WTC11 (cell line): Measurements from ENCODE around the gene METTL22. TPM values are rescaled to one million over a fixed set of nuclear protein-coding genes. Genes with fewer than 3 reads are reported as not detected.

ENCODE experiments used
- ATAC-seq: fragments of 200-7000 bp; cut with Tn5 transposase; 2 replicates; pipeline ENCODE4 v1.10.0; 2021; ENCODE audit warnings: mild to moderate bottlenecking, moderate library complexity
- CTCF ChIA-PET: fragments of 300-600 bp; sonication (Branson Sonifier 250); formaldehyde crosslinking; loops from one replicate; lab custom pipeline; 2021; ENCODE audit warnings: antibody characterized with exemption; lab: Charles Lee
- POLR2A ChIA-PET: fragments of 350-600 bp; sonication (Branson Sonifier 250); formaldehyde crosslinking; loops from one replicate; lab custom pipeline; 2021; ENCODE audit warnings: antibody characterized with exemption; lab: Charles Lee
- DNase-seq: peaks from one replicate; pipeline ENCODE4 v3.0.0; 2021; ENCODE audit warnings: low spot score
- H3K27ac Mint-ChIP-seq: 2 replicates; pipeline ENCODE4 v1.8.0; 2021; ENCODE audit warnings: mixed read lengths
- H3K27me3 Mint-ChIP-seq: 2 replicates; pipeline ENCODE4 v1.8.0; 2021; ENCODE audit warnings: low read depth, mild to moderate bottlenecking, moderate library complexity, mixed read lengths
- H3K36me3 Mint-ChIP-seq: 2 replicates; pipeline ENCODE4 v1.8.0; 2021; ENCODE audit warnings: mixed read lengths
- H3K4me1 Mint-ChIP-seq: 2 replicates; pipeline ENCODE4 v1.8.0; 2022; ENCODE audit warnings: mixed read lengths
- H3K4me3 Mint-ChIP-seq: 2 replicates; pipeline ENCODE4 v1.8.0; 2021; ENCODE audit warnings: mild to moderate bottlenecking, moderate library complexity, mixed read lengths
- H3K9me3 Mint-ChIP-seq: 2 replicates; pipeline ENCODE4 v1.8.0; 2021; ENCODE audit warnings: mixed read lengths
- CBFB ChIP-seq: sonication (generic); formaldehyde crosslinking; IDR thresholded peaks from 2 replicates; pipeline ENCODE4 v1.8.1; 2022; ENCODE audit warnings: mild to moderate bottlenecking, low read depth, missing genetic modification reagents
- GRHL2 ChIP-seq: fragments of 250-450 bp; sonication (Bioruptor Pico); IDR thresholded peaks from 2 replicates; pipeline ENCODE4 v1.8.0; 2022; ENCODE audit warnings: mild to moderate bottlenecking, moderate library complexity; ENCODE audit not compliant: insufficient replicate concordance, severe bottlenecking
- JAZF1 ChIP-seq: fragments of 250-450 bp; sonication (Bioruptor Pico); IDR thresholded peaks from 2 replicates; pipeline ENCODE4 v1.9.0; 2021; ENCODE audit warnings: moderate library complexity, mild to moderate bottlenecking, inconsistent platforms
- KAT7 ChIP-seq: sonication (generic); formaldehyde crosslinking; IDR thresholded peaks from 2 replicates; pipeline ENCODE4 v1.8.1; 2023; ENCODE audit warnings: missing genetic modification reagents, mild to moderate bottlenecking, borderline replicate concordance
- NFE2L1 ChIP-seq: sonication (generic); formaldehyde crosslinking; IDR thresholded peaks from 2 replicates; pipeline ENCODE4 v1.8.1; 2023; ENCODE audit warnings: missing genetic modification reagents
- OVOL2 ChIP-seq: fragments of 250-450 bp; sonication (Bioruptor Pico); IDR thresholded peaks from 2 replicates; pipeline ENCODE4 v1.9.0; 2021; ENCODE audit warnings: mild to moderate bottlenecking, borderline replicate concordance
- RELA ChIP-seq: sonication (generic); formaldehyde crosslinking; IDR thresholded peaks from 2 replicates; pipeline ENCODE4 v1.8.1; 2022; ENCODE audit warnings: missing genetic modification reagents, mild to moderate bottlenecking, borderline replicate concordance
- SOX15 ChIP-seq: fragments of 250-450 bp; sonication (Bioruptor Pico); IDR thresholded peaks from 2 replicates; pipeline ENCODE4 v1.9.0; 2021; ENCODE audit warnings: mild to moderate bottlenecking
- total RNA-seq: library from RNA; stranded (reverse); gene quantifications from 3 replicates; pipeline ENCODE4 v1.2.3, GENCODE V29; 2021
- TF ChIP-seq, protein P1 (sequence below): fragments of 250-450 bp; sonication (Bioruptor Pico); conservative IDR thresholded peaks from 2 replicates; pipeline ENCODE4 v1.9.0; 2021; ENCODE audit warnings: mild to moderate bottlenecking
- TF ChIP-seq, protein P2 (sequence below): sonication (generic); formaldehyde crosslinking; IDR thresholded peaks from 2 replicates; pipeline ENCODE4 v1.8.0; 2023; ENCODE audit warnings: missing genetic modification reagents, mild to moderate bottlenecking, borderline replicate concordance
- TF ChIP-seq, protein P3 (sequence below): sonication (generic); formaldehyde crosslinking; IDR thresholded peaks from 2 replicates; pipeline ENCODE4 v1.8.0; 2022; ENCODE audit warnings: missing genetic modification reagents
- TF ChIP-seq, protein P4 (sequence below): fragments of 200-600 bp; IDR thresholded peaks from 2 replicates; pipeline ENCODE4 v1.8.0; 2022; ENCODE audit warnings: antibody characterized with exemption
- TF ChIP-seq, protein P5 (sequence below): sonication (generic); formaldehyde crosslinking; IDR thresholded peaks from 2 replicates; pipeline ENCODE4 v1.8.0; 2022; ENCODE audit warnings: mild to moderate bottlenecking, missing genetic modification reagents

The METTL22 gene
- total RNA-seq, 1 experiment from 2014 or later: 82.0 TPM

DNA sequence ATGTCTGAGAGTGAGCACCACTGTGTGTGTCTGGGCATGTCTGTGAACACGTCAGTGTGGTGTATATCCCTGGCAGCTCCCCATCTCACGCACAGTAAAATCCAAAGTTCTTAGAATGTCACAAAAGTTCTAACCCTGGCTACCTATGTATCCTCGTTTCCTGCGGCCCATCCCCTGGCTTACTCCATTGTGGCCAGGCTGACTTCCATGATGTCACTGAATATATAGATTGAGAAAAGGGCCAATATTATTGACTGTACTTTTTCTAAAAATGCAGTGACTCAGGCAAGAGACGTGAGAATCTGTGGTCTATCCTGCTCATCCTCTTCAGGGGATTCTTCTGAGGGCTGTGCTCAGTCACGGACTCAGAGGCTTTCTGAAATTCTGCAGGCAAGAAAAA lies 963 bp upstream of the METTL22 start:
- POLR2A ChIA-PET: no interaction called here
- TF ChIP-seq RELA (CRISPR knock-in tag): no peak
- TF ChIP-seq, protein P1, sequence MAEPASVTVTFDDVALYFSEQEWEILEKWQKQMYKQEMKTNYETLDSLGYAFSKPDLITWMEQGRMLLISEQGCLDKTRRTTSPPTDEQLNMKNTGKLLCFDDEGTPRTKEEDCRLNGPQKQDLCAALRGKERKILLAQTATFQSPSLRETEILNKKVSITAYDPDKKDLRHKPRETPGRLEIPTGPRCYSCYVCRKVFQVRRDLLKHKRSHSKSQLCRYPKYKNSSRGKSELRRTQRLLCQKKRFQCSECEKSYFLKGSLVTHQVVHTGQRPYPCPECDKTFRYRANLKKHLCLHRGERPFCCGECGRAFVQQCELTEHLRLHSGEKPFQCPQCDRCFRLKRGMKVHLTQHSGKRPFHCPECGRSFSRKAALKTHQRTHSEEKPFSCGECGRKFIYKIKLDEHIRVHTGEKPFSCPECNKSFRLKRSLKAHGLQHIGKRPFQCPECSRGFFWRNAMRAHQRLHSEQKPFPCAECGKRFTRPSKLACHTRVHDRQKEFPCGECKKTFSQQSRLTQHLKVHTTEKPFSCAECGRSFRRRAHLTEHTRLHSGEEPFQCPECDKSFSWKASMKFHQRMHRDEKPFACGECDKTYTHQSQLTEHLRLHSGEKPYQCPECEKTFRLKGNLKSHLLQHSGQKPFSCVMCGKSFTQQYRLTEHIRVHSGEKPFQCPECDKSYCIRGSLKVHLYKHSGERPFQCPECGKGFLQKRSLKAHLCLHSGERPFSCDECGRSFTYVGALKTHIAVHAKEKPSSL (CRISPR knock-in tag): no peak
- TF ChIP-seq, protein P2, sequence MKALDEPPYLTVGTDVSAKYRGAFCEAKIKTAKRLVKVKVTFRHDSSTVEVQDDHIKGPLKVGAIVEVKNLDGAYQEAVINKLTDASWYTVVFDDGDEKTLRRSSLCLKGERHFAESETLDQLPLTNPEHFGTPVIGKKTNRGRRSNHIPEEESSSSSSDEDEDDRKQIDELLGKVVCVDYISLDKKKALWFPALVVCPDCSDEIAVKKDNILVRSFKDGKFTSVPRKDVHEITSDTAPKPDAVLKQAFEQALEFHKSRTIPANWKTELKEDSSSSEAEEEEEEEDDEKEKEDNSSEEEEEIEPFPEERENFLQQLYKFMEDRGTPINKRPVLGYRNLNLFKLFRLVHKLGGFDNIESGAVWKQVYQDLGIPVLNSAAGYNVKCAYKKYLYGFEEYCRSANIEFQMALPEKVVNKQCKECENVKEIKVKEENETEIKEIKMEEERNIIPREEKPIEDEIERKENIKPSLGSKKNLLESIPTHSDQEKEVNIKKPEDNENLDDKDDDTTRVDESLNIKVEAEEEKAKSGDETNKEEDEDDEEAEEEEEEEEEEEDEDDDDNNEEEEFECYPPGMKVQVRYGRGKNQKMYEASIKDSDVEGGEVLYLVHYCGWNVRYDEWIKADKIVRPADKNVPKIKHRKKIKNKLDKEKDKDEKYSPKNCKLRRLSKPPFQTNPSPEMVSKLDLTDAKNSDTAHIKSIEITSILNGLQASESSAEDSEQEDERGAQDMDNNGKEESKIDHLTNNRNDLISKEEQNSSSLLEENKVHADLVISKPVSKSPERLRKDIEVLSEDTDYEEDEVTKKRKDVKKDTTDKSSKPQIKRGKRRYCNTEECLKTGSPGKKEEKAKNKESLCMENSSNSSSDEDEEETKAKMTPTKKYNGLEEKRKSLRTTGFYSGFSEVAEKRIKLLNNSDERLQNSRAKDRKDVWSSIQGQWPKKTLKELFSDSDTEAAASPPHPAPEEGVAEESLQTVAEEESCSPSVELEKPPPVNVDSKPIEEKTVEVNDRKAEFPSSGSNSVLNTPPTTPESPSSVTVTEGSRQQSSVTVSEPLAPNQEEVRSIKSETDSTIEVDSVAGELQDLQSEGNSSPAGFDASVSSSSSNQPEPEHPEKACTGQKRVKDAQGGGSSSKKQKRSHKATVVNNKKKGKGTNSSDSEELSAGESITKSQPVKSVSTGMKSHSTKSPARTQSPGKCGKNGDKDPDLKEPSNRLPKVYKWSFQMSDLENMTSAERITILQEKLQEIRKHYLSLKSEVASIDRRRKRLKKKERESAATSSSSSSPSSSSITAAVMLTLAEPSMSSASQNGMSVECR (CRISPR knock-in tag): no peak
- no peak for TF ChIP-seq CBFB (CRISPR knock-in tag)
- TF ChIP-seq GRHL2 (CRISPR knock-in tag): no peak
- no peak for TF ChIP-seq SOX15
- TF ChIP-seq KAT7 (CRISPR knock-in tag): no peak
- no peak for TF ChIP-seq NFE2L1 (CRISPR knock-in tag)
- TF ChIP-seq OVOL2 (CRISPR knock-in tag): no peak
- TF ChIP-seq, protein P3, sequence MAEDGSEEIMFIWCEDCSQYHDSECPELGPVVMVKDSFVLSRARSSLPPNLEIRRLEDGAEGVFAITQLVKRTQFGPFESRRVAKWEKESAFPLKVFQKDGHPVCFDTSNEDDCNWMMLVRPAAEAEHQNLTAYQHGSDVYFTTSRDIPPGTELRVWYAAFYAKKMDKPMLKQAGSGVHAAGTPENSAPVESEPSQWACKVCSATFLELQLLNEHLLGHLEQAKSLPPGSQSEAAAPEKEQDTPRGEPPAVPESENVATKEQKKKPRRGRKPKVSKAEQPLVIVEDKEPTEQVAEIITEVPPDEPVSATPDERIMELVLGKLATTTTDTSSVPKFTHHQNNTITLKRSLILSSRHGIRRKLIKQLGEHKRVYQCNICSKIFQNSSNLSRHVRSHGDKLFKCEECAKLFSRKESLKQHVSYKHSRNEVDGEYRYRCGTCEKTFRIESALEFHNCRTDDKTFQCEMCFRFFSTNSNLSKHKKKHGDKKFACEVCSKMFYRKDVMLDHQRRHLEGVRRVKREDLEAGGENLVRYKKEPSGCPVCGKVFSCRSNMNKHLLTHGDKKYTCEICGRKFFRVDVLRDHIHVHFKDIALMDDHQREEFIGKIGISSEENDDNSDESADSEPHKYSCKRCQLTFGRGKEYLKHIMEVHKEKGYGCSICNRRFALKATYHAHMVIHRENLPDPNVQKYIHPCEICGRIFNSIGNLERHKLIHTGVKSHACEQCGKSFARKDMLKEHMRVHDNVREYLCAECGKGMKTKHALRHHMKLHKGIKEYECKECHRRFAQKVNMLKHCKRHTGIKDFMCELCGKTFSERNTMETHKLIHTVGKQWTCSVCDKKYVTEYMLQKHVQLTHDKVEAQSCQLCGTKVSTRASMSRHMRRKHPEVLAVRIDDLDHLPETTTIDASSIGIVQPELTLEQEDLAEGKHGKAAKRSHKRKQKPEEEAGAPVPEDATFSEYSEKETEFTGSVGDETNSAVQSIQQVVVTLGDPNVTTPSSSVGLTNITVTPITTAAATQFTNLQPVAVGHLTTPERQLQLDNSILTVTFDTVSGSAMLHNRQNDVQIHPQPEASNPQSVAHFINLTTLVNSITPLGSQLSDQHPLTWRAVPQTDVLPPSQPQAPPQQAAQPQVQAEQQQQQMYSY: no peak
- TF ChIP-seq, protein P4, sequence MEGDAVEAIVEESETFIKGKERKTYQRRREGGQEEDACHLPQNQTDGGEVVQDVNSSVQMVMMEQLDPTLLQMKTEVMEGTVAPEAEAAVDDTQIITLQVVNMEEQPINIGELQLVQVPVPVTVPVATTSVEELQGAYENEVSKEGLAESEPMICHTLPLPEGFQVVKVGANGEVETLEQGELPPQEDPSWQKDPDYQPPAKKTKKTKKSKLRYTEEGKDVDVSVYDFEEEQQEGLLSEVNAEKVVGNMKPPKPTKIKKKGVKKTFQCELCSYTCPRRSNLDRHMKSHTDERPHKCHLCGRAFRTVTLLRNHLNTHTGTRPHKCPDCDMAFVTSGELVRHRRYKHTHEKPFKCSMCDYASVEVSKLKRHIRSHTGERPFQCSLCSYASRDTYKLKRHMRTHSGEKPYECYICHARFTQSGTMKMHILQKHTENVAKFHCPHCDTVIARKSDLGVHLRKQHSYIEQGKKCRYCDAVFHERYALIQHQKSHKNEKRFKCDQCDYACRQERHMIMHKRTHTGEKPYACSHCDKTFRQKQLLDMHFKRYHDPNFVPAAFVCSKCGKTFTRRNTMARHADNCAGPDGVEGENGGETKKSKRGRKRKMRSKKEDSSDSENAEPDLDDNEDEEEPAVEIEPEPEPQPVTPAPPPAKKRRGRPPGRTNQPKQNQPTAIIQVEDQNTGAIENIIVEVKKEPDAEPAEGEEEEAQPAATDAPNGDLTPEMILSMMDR: no peak
- H3K4me1 Mint-ChIP-seq: peaks cover 9% of the 10 kb centered on the region; the same call in 1 of the 2 replicates
- peak overlapping the region; percentile 100 for H3K4me3 Mint-ChIP-seq
- H3K27ac Mint-ChIP-seq: no peak overlapping the region
- H3K27me3 Mint-ChIP-seq: peaks cover 9% of the 10 kb centered on the region; the same call in 1 of the 2 replicates
- DNase-seq (no peak), ATAC-seq (no peak)
- CTCF ChIA-PET: interaction anchor here (2.1 kb wide), 1 partner anchor 15 kb away, joined by 15 read pairs; no protein-coding TSS in a partner anchor
- H3K36me3 Mint-ChIP-seq: peaks cover 5% of the 10 kb centered on the region
- no peaks in the 10 kb centered on the region for H3K9me3 Mint-ChIP-seq

DNA sequence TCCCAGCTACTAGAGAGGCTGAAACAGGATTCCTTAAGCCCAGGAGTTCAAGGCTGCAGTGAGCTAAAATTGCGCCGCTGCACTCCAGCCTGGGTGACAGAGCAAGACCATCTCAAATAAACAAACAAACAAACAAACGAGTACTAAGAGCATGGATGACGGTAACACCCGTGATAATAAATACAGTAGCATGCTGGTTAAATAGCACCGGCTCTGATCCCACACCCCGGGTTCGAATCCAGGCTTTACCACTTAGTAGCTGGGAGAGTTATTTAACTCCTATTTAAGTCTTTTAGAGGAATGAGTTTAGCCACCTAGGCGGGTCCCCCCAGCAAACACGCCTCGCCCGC lies 301 bp upstream of the METTL22 start:
- ChIA-PET POLR2A (interaction anchor here (0.6 kb wide), 1 partner anchor 122 kb away, joined by 7 read pairs; no protein-coding TSS in a partner anchor), CTCF (interaction anchor here (1.1 to 2.1 kb wide), 2 partner anchors 14 to 31 kb away, joined by 3 to 15 read pairs; no protein-coding TSS in a partner anchor)
- DNase-seq (no peak), ATAC-seq (no peak)
- no peak overlapping the region for H3K27ac Mint-ChIP-seq
- peak overlapping the region; percentile 100 for H3K4me3 Mint-ChIP-seq
- H3K9me3 Mint-ChIP-seq: no peaks in the 10 kb centered on the region
- peaks cover 12% of the 10 kb centered on the region for H3K36me3 Mint-ChIP-seq
- peaks cover 6% of the 10 kb centered on the region; the same call in 1 of the 2 replicates for H3K27me3 Mint-ChIP-seq
- H3K4me1 Mint-ChIP-seq: peaks cover 9% of the 10 kb centered on the region; the same call in 1 of the 2 replicates
- TF ChIP-seq JAZF1 (CRISPR knock-in tag): no peak
- TF ChIP-seq, protein P5, sequence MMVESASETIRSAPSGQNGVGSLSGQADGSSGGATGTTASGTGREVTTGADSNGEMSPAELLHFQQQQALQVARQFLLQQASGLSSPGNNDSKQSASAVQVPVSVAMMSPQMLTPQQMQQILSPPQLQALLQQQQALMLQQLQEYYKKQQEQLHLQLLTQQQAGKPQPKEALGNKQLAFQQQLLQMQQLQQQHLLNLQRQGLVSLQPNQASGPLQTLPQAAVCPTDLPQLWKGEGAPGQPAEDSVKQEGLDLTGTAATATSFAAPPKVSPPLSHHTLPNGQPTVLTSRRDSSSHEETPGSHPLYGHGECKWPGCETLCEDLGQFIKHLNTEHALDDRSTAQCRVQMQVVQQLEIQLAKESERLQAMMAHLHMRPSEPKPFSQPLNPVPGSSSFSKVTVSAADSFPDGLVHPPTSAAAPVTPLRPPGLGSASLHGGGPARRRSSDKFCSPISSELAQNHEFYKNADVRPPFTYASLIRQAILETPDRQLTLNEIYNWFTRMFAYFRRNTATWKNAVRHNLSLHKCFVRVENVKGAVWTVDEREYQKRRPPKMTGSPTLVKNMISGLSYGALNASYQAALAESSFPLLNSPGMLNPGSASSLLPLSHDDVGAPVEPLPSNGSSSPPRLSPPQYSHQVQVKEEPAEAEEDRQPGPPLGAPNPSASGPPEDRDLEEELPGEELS (CRISPR knock-in tag): no peak
